Effector CD4-positive, alpha-beta T cell (primary cell): Measurements from ENCODE around the gene PBX2.
"Not testable (repeated sequence)": the region's sequence is repeated elsewhere in the genome, so short reads cannot be mapped to it uniquely, and the experiment has no call there.

Experiments used
- DNase-seq: peaks from one replicate; pipeline ENCODE4 v3.0.0-alpha.2; 2020

The PBX2 gene

GRCh38 chr6:32200711-32201475 lies 10.9 kb upstream of the PBX2 start:
- no peak for DNase-seq

- no peak for DNase-seq
Measured at GRCh38 chr6:32198866-32199265, 8.9 kb upstream of the PBX2 start.

- DNase-seq: no peak
Measured at GRCh38 chr6:32198345-32198696, 8.3 kb upstream of the PBX2 start.

- no peak for DNase-seq
Measured at GRCh38 chr6:32196682-32197616, 6.9 kb upstream of the PBX2 start.

- peak; percentile 43 for DNase-seq
Measured at GRCh38 chr6:32195902-32196681, 6.1 kb upstream of the PBX2 start.

GRCh38 chr6:32195652-32195901 lies 5.6 kb upstream of the PBX2 start:
- peak; percentile 98 for DNase-seq

GRCh38 chr6:32194825-32195651 lies 5.0 kb upstream of the PBX2 start:
- DNase-seq: no peak

- no peak for DNase-seq
Measured at GRCh38 chr6:32194388-32194787, 4.4 kb upstream of the PBX2 start.

GRCh38 chr6:32193096-32193495 lies 3.1 kb upstream of the PBX2 start:
- DNase-seq: not testable (repeated sequence)

GRCh38 chr6:32192608-32193039 lies 2.6 kb upstream of the PBX2 start, which contains the start of gene GPSM3:
GPSM3 (minus strand) TSS chr6:32192643; CDS start chr6:32192513, 130 bp downstream.
- peak; percentile 39 for DNase-seq

GRCh38 chr6:32191696-32192607 lies 1.9 kb upstream of the PBX2 start:
- no peak for DNase-seq

- DNase-seq: no peak
Measured at GRCh38 chr6:32190911-32191677, 1.1 kb upstream of the PBX2 start.

- DNase-seq: no peak
Measured at GRCh38 chr6:32189742-32190053, 304 bp downstream of the PBX2 start.

- no peak for DNase-seq
Measured at GRCh38 chr6:32189069-32189741, 797 bp downstream of the PBX2 start.

- no peak for DNase-seq
Measured at GRCh38 chr6:32188381-32189068, 1.5 kb downstream of the PBX2 start.

GRCh38 chr6:32187725-32188380 lies 2.1 kb downstream of the PBX2 start:
- not testable (repeated sequence) for DNase-seq

GRCh38 chr6:32187009-32187709 lies 2.8 kb downstream of the PBX2 start:
- no peak for DNase-seq
